Inferior parietal cortex (tissue), 1 donor: Measurements from ENCODE around the gene TTC21A.

Experiments used
- DNase-seq: peaks from one replicate; pipeline ENCODE4 v3.0.0-alpha.2; 2016; ENCODE audit errors: extremely low spot score

The TTC21A gene

GRCh38 chr3:39114456-39114855 lies 7.0 kb downstream of the TTC21A start:
- DNase-seq = no peak

GRCh38 chr3:39115870-39116269 lies 8.4 kb downstream of the TTC21A start:
- no peak for DNase-seq

- DNase-seq = no peak
These were observed 10.6 kb downstream of the TTC21A start for GRCh38 chr3:39118079-39118478.

DNA sequence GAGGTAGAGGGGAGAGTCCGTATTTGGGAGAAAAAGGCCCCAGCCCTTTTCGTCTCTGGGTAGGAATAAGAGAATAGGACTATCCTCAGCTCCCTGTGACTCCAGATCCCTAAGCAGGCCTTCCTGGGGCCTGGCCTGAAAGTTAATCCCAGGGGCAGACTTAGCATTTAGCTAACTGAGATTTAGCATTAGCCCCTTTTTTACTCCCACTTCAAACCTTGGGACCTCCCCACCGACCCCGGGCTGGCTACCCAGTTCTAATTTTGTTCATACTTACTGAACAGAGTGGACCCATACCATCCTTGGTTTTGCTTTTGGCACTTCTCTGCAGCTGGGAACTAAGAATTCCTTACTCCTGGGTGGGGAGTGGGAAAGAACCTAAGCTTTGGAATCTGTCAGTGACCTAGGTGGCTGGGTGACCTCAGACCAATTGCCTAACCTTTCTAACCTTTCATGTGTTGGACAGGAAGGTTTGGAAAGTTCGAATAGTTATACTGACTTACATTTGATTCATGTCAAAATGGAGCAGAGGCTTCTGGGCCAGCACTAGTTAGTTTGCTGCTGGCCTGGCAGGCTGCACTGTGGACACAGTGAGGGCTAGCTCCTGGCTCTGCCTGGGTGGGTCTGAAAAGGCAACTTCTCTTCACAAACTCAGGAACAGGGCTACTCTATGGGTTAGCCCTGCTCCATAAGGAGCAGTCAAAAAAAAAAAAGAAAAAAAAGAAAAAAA lies 11.6 kb downstream of the TTC21A start:
- DNase-seq = no peak

DNA sequence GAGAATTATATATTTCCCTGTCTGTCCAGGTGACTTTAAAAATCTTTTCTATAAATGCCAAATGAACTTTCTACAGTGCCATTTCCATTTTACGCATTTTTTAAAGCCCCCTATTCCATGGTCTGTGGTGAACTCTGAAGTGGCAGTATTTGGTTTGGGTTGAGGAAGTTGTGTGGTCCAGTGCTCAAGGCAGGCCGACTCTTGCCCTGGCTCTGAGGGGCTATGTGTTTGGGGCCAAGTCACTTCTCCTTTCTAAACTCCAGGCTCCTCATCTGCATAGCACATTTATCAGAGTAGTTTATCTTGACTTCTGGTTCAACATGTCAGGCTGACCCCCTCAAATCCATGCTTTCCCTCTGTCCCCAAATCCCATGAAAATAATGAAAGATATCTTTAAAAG lies 14.1 kb downstream of the TTC21A start:
- no peak for DNase-seq

DNA sequence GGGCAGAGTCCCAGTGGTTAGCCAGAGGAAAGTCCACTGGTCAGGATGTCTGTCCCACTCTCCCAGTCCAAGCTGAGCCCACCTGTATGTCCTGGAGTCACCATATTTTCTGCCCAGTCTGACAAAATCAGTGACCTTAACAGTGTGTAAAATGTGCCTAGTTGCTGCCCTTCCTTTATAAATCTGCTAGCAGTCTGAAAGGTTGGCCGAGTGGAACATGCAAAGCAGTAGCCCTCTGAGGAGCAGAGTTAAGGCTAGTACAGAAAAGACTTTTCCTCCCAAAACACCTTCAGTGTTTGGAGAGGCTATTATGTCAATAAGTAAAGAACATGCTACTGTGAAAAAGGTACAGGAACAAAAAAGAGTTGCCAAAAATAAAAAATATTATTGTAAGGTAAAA lies 15.3 kb downstream of the TTC21A start:
- no peak for DNase-seq

DNA sequence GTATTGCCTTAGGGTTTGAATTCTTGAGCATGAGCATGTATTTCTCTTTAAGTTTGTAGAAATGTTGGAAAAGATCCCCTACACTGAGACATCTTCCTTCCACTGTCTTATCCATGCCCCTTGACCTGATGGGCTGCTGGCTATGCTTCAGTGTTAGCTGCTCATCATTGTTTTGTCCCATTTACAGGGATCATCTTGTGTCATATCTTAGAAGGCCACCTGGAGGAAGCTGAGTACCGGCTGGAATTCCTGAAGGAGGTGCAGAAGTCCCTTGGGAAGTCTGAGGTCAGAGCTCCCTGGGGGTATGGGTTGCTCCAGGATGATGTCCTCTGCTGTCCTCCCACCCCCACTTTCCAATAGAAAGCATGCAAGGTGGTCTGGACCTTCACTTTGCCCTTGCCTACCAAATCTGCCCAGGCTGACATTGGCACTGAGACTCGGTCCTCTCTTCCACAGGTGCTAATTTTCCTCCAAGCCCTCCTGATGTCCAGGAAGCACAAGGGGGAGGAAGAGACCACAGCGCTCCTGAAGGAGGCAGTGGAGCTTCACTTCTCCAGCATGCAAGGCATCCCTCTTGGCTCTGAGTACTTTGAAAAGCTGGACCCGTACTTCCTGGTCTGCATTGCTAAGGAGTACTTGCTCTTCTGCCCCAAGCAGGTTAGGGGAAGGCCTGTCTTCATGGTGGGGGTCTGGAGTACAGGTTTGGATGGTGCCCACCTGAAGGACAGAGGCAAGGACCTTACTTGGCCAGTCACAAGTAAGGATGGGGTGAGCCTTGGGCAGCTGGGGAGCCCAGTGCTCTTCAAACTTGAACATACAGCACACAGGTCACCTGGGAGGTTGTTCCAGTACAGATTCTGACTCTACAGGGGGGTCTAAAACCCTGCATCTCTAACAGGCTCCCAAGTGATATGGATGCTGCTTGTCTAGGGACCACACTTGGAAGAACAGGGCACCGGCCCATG lies 17.7 kb downstream of the TTC21A start:
- DNase-seq = no peak

GRCh38 chr3:39125841-39126500 lies 18.5 kb downstream of the TTC21A start:
- DNase-seq = no peak

- DNase-seq = peak; percentile 57
These were observed 19.1 kb downstream of the TTC21A start for GRCh38 chr3:39126532-39127071.

GRCh38 chr3:39127269-39127907 lies 19.9 kb downstream of the TTC21A start:
- no peak for DNase-seq

DNA sequence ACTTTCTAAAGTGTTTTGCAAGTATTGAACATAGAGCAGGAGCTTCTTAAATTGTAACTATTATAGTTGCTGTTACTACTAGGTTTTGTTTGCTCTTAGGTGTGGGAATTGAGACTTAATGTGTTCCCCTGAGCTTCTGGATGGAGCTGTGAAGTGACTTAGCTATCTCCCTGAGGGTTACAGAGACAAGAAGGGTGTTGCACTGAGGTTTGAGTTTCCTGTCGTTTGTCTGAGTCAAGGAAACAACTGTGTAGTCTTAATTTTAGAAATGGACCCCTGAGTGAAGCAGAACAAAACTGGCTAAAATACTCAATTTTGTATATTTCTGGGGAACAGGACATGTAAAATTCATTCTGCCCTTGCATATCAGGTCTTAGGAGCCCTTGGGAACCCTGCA lies 20.4 kb downstream of the TTC21A start:
- no peak for DNase-seq

DNA sequence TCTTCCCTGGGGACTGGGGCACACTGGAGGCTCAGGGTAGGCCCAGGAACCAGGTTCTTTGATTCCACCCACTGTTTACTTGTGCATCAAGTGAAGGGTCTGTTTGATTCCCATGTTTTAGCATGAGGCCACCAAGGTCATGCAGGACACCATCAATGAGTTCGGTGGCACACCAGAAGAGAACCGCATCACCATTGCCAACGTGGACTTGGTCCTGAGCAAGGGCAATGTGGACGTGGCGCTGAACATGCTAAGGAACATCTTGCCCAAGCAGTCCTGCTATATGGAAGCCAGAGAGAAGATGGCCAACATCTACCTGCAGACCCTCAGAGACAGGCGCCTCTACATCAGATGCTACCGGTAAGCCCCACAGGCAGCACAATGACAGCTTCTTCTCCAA lies 21.5 kb downstream of the TTC21A start:
- DNase-seq = no peak

DNA sequence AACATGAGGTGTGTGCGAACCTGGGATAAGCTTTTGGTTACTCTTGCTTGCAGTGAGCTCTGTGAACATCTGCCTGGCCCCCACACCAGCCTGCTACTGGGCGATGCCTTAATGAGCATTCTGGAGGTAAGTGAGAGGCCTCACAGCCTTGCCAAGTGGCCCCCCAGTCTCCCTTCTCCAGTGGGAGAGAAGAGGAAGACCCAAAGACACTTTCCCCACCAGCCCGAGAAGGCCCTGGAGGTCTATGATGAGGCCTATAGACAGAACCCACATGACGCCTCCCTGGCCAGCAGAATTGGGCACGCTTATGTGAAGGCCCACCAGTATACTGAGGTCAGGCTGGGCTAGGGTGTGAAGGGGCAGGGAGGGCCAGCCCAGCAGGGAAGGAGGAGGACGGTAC lies 22.5 kb downstream of the TTC21A start:
- no peak for DNase-seq

- no peak for DNase-seq
These were observed 23.3 kb downstream of the TTC21A start for GRCh38 chr3:39130693-39131265.

- DNase-seq = no peak
These were observed 24.9 kb downstream of the TTC21A start for GRCh38 chr3:39132096-39133092.

DNA sequence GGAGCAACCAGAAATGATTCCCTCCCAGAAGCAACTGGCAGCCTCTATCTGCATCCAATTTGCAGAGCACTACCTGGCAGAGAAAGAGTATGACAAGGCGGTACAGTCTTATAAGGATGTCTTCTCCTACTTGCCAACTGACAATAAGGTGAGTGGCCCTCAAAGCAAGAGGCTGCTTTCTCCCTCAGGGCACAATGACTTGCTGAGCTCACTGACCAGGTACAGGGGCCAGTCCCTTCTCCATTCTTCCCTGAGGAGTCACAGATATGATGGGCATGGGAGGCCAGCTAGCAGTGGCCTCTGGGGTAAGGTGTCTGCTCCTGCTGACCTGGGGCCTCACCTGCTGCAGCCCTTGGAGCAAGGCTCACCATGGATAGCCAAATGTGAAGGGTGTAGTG lies 25.6 kb downstream of the TTC21A start:
- no peak for DNase-seq

DNA sequence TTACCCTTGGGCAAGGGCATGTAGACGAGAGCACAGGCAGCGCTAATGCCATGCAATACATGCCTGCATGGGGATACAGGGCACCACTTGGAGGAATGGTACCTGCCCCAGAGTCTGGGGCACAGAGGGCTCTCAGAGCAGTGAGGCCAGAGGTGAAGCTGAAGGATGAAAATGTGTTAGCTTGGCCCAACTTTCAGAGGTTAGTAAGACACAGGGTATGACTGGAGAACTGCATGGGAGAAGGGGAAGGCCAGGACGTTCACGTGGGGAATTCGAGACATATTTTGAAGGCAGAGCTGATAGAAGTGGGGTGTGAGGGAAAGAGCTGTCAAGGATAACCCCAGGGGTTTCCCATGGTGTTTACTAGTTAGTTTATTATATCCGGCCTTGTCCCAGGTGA lies 26.3 kb downstream of the TTC21A start:
- no peak for DNase-seq

- DNase-seq = no peak
These were observed 26.8 kb downstream of the TTC21A start for GRCh38 chr3:39134305-39134704.

DNA sequence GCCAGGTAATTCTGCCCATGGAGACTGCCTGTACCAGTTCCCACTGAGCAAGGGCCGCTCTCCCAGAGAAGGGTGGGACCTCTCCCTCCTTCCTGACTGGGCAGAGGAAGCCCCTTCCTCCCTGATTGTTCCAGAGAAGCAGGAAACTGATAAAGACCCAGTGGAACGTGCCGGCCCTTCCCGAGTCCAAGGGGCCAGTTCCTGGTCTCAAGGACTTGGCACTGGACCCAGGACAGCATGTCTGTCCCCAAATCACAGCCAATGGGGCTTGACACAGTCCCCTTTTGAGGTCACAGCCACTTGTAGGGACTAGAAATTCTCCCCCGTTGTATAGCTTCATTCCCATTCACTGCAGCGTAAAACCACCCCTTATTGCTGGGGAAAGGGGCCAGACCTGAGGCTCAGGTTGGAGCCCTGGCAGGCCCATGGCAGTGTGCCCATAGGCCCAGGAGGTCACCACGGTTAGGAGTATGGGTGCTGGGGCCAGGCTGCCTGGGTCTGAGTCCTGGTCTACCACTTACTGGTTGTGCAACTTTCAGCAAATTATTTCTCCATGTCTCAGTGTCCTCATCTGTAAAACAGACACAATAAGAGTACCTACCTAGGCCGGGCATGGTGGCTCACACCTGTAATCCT lies 27.8 kb downstream of the TTC21A start:
- no peak for DNase-seq
